GM18867 (cell line): ENCODE data around the gene MIPOL1.
"Not testable (repeated sequence)": the region's sequence is repeated elsewhere in the genome, so short reads cannot be mapped to it uniquely, and the experiment has no call there.

Experiments used
- ATAC-seq: cut with Tn5 transposase; IDR thresholded peaks from one replicate; pipeline ENCODE4 v1.9.1; 2021; ENCODE audit warnings: mild to moderate bottlenecking, moderate library complexity; ENCODE audit not compliant: unreplicated experiment

The MIPOL1 gene

DNA sequence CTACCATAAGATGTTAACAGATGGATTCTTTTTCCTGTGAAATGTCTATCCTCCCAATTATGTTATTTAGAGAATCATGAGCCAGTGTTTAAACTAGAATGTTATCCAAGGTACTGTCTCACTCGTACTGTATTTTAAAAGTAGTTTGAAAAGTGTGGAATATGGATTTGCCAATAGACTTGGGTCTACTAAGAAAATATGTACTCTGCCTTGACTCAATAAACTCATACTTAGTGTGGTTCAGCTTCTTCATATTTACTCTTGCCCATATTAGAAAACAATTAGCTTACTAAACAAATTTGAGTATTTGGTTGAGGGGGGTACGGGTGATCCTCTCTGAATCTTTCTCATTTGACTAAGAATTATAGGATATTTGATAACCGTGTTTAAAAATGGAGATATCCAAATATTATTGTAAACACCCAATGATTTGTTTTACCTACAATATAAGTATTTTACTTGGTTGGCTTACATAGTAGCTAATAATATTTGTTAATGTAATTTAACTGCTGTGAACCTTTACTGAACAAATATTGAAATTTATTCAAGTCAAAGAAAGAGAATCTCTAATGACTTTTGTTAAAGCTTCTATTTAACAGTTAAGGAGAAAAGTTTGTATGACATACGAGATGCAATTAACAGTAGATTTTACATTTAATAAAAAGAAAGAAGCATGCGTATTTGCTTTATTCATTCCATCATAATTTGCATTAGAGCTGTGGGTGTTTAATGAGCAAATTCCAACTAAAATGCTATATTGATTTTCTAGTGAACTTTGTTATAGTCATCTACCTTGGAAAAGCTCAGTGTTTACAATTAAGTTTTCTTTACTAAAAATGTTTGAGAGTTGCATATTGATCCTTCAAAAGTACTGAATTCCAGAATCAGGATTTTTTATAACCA is 81.2 kb downstream of the MIPOL1 start:
- ATAC-seq, result no peak

- no peak for ATAC-seq
Measured at GRCh38 chr14:37279818-37280217, 82.1 kb downstream of the MIPOL1 start.

DNA sequence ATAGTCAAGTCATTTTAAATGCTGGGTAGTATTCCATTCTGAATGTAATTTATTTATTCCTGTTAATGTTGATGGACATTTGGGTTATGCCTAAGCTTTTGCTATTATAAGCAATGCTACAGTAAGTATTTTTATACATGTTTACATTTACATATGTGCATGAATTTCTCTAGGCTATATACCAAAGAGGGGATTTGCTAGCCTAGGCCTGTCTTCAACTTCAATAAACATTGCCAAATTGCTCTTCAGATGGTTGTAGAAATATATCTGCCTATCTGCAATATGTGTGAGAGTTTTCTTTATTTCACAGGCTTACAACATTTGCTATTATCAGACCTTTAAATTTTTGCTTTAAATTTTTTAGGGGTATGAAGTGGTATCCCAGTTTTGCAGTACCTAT is 87.0 kb downstream of the MIPOL1 start:
- no peak for ATAC-seq

GRCh38 chr14:37285220-37285619 is 87.5 kb downstream of the MIPOL1 start:
- no peak for ATAC-seq

DNA sequence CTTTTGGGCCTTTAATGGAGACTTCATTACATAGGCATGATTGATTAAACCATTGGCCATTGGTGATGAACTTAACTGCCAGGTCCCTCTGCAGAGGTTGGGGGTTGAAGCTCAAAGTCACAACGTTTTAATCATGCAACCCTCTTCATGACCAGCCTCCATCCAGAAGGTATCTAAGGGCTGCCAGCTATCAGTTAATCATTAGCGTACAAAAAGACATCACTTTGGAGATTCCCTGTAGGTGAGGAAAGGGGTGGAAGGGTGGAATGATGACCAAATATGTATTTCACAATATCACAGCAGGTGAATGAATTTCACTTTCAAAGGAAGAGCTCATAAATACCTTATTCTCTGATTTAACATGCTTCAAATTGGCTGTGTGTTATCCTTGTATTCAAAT is 92.0 kb downstream of the MIPOL1 start:
- ATAC-seq, result no peak

DNA sequence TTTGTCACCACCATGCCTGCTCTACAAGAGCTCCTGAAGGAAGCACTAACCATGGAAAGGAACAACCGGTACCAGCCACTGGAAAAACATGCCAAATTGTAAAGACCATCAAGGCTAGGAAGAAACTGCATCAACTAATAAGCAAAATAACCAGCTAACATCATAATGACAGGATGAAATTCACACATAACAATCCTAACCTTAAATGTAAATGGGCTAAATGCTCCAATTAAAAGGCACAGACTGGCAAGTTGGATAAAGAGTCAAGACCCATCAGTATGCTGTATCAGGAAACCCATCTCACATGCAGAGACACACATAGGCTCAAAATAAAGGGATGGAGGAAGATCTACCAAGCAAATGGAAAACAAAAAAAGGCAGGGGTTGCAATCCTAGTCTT is 97.5 kb downstream of the MIPOL1 start:
- ATAC-seq, result not testable (repeated sequence)

DNA sequence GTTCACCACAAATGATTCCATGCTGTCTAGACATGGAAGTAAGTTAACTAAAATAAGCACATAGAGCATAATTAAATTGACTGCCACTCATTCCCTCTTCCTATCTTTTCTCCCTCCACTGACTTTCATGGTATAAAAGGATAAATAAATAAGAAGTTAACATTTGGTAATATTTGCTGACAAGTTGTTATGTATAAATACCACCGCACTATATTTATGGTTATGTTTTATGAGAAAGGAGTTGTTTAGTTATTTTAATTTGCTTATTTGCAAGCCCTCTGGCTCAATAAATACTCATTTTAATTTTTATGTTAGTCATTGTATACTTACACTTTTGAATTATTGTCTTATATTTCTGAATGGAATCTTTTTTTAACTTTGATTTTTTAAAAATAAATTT is 113.5 kb downstream of the MIPOL1 start:
- ATAC-seq, result no peak

GRCh38 chr14:37318938-37319337 is 121.2 kb downstream of the MIPOL1 start:
- ATAC-seq, result no peak

GRCh38 chr14:37320106-37320505 is 122.4 kb downstream of the MIPOL1 start:
- ATAC-seq, result no peak

DNA sequence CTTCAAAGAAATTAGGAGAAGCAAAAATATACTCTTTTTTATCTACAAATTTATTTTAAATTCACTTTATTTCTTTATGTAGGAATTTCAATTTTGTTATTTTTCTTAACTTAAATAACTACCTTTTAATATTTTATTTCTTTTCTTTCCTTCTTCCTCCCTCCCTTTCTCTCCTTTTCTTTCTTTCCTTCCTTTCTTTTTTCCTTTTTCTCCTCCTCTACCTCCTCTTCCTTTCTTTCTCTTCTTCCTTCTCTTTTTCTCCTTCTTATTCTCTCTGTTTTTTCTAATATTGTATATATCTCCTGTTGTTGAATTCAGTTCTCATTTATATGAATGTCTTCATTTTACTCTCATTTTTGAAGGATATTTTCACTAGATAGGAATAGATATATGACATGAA is 127.6 kb downstream of the MIPOL1 start:
- no peak for ATAC-seq

GRCh38 chr14:37326434-37326833 is 128.7 kb downstream of the MIPOL1 start:
- ATAC-seq, result no peak

GRCh38 chr14:37327933-37328332 is 130.2 kb downstream of the MIPOL1 start:
- ATAC-seq, result not testable (repeated sequence)

GRCh38 chr14:37328673-37329072 is 130.9 kb downstream of the MIPOL1 start:
- ATAC-seq, result no peak

DNA sequence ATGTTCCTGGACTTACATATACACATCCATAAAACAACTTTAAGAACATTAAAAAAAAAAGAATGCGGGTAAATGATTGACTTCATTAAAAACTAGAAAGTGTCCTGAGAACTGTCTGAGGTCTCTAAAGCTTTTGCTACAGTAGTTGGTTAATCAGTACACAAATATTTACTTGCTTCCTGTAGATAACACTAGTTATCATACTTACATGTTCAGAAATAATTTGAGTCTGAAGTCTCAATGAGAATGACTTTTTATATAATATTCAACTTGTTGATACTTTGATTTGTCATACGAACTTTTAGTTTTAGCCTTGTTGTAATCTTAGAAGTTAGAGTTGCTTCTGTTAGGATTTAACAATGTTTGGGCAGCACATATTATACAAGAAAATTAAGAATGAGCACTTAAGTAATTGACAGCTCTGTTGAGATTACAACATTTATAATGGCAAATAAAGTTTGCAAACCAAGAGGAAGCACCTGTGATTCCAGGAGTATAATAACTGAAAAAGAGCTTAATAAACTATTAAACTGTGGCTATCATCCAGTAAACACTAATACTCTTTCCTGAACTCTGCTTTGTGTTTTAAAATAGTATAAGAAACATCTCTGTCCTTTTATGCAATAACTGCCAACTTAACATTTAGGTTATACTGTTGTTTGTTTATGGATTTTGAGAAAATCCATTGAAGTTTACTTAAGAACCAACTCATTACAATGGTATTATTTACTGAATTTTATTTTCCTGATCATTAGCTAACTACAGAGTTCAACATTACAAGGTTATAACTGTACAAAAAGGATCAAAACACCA is 131.7 kb downstream of the MIPOL1 start:
- ATAC-seq, result no peak

GRCh38 chr14:37330910-37331309 is 133.2 kb downstream of the MIPOL1 start:
- no peak for ATAC-seq

DNA sequence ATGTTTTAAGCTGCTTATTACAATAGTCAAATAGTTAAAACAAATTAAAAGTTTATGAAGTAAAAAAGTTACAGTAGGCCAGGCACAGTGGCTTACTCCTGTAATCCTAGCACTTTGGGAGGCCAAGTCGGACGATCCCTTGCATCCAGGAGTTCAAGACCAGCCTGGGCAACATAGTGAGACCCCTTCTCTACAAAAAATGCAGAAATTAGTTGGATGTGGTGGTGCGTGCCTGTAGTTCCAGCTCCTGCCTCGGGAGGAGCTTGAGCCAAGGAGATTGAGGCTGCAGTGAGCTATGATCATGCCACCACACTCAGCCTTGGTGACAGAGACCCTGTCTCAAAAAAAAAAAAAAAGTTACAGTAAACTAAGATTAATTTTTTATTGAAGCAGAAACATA is 142.6 kb downstream of the MIPOL1 start:
- ATAC-seq, result no peak

GRCh38 chr14:37343307-37344094 is 145.8 kb downstream of the MIPOL1 start:
- ATAC-seq, result no peak

GRCh38 chr14:37363661-37364060 is 165.9 kb downstream of the MIPOL1 start:
- ATAC-seq, result no peak

- ATAC-seq, result no peak
Measured at GRCh38 chr14:37369425-37369824, 171.7 kb downstream of the MIPOL1 start.

DNA sequence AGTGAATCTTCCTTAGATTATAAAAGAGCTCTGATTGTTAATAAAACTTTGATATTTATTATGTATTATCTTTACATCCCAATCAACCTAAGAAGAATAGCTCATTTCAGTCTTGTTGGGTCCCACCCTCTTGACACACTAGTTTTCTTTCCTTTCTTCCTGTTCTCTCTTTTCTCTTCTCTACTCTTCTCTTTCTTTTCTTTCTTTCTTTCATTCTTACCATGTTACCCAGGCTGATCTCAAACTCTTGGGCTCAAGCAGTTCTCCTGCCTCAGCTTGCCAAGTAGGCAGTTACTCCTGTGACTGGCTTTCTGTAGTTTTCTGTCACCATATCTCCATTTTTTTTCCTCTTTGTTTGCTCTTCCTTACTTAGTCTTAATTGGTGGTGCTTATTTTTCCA is 177.8 kb downstream of the MIPOL1 start:
- no peak for ATAC-seq

DNA sequence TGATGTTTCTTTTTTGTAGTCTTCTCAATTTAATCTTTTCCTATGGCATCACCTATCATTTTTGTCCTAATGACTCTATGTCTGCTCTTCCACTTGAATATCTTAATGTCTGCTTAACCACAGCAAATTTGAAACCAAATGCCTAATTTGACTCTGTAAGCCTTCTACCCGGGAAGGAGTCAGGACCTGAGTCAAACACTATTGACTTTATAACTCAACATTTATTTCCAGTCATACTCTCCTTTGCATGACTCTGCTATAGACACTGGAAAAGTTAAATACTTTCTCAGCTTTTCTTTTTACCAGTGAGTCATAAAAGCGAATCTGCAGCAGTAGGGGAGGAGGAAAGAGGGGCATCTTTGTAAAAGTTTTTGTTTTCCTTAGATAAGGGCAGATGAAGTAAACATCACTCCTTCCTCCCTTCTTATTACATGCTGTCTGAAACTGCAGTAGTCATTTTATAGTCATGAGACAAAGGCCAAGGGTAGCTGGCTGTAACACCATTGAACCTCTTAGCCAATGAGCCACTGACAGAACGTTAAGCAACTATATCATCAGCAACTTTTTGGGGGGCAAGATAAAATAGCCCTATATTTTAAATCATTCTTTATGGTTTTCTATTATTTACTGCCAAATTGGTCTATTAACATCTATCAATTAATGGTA is 179.3 kb downstream of the MIPOL1 start:
- no peak for ATAC-seq
